ENCODE measurements around the gene FOXB1.

- TF ChIP-seq EZH2 (IDR thresholded peaks at IDR 0.05) (no peak), POLR2AphosphoS5 (IDR thresholded peaks at IDR 0.05; ENCODE audit: borderline replicate concordance, low read depth, low read length) (no peak)
Measured at GRCh38 chr15:59993950-59994401, 10.1 kb upstream of the FOXB1 start.

All from SK-N-MC (cell line).